Retinal pigment epithelial cell (primary cell): ENCODE data around the gene LMNTD2.

Experiments
- DNase-seq: peaks from one replicate; pipeline ENCODE4 v3.0.0-alpha.2; 2010; ENCODE audit warnings: low read depth
- H3K4me3 ChIP-seq: 2 replicates; pipeline ENCODE4 v1.5.1; 2011; ENCODE audit warnings: mild to moderate bottlenecking, low read length, control low read depth, moderate library complexity
- TF ChIP-seq, protein P1 (sequence below): conservative IDR thresholded peaks from 2 replicates; pipeline ENCODE4 v1.5.1; 2011; ENCODE audit warnings: low read depth, low read length, control low read depth, inconsistent platforms

Gene LMNTD2

DNA sequence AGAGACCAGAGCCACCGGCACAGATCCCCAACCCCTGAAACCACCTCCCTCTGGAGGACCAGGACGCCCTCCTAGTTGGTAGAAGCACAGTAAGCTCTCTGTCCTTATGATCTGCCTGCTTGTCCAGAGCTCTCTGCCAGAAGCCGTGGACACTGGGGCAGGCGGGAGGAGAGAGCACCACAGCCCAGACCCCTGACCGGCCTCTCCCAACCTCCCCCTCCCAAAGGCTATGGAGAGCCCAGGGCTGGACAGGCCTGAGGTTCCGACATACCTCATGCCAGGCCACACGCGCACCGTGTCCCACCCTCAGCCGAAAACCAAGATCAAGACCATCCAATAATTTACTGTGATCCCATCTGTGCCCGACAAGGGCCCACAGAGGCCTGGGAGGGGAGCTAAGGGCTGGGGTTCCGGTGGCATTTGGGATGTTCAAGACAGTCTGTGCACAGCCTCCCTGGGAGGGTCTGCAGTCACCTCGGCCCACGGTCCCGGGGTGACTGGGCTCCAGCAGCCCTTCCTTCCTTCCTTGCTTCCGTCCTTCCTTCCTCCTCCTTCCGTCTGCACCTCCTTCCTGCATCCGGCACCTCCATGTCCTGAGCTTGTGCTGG is 28.5 kb downstream of the LMNTD2 start:
- TF ChIP-seq, protein P1, sequence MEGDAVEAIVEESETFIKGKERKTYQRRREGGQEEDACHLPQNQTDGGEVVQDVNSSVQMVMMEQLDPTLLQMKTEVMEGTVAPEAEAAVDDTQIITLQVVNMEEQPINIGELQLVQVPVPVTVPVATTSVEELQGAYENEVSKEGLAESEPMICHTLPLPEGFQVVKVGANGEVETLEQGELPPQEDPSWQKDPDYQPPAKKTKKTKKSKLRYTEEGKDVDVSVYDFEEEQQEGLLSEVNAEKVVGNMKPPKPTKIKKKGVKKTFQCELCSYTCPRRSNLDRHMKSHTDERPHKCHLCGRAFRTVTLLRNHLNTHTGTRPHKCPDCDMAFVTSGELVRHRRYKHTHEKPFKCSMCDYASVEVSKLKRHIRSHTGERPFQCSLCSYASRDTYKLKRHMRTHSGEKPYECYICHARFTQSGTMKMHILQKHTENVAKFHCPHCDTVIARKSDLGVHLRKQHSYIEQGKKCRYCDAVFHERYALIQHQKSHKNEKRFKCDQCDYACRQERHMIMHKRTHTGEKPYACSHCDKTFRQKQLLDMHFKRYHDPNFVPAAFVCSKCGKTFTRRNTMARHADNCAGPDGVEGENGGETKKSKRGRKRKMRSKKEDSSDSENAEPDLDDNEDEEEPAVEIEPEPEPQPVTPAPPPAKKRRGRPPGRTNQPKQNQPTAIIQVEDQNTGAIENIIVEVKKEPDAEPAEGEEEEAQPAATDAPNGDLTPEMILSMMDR = no peak
- DNase-seq = no peak
- H3K4me3 ChIP-seq = no peak overlapping the region

- DNase-seq = no peak
- TF ChIP-seq, protein P1 = no peak
- no peak overlapping the region for H3K4me3 ChIP-seq
Observed at GRCh38 chr11:530960-531831, 29.3 kb downstream of the LMNTD2 start.

DNA sequence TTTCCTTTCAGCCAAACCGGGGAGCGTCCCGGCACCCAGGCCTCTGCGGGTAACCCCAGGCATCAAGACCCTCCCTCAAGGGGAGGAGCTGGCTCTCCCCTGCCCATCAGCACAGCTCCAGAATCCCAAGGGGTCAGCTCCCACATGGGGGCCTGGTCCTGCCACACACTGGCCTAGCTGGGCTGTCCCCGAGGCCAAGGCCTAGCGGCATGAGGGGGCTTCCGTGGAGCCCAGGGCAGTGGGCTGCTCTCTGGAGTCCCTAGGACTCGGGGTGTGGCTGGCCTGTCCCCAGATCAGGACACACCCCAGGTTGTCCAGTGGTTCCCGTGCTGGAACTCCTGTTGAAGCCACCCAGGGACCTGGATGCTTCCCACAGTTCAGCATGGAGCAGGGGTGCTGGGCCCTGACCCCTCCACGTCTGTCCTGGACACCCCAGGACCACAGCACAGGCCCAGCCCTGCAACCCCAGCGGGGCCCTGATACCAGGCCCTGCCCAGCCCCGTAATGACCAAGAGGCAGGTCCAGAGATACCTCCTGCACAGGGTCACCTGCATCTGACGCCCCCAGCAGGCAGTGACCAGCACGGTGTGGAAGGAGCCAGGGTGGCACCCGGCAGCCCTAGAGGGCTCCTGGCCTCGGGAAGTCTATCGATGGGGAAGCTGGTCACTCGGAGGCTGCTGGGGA is 30.7 kb downstream of the LMNTD2 start:
- DNase-seq = no peak
- TF ChIP-seq, protein P1 = no peak
- no peak overlapping the region for H3K4me3 ChIP-seq

DNA sequence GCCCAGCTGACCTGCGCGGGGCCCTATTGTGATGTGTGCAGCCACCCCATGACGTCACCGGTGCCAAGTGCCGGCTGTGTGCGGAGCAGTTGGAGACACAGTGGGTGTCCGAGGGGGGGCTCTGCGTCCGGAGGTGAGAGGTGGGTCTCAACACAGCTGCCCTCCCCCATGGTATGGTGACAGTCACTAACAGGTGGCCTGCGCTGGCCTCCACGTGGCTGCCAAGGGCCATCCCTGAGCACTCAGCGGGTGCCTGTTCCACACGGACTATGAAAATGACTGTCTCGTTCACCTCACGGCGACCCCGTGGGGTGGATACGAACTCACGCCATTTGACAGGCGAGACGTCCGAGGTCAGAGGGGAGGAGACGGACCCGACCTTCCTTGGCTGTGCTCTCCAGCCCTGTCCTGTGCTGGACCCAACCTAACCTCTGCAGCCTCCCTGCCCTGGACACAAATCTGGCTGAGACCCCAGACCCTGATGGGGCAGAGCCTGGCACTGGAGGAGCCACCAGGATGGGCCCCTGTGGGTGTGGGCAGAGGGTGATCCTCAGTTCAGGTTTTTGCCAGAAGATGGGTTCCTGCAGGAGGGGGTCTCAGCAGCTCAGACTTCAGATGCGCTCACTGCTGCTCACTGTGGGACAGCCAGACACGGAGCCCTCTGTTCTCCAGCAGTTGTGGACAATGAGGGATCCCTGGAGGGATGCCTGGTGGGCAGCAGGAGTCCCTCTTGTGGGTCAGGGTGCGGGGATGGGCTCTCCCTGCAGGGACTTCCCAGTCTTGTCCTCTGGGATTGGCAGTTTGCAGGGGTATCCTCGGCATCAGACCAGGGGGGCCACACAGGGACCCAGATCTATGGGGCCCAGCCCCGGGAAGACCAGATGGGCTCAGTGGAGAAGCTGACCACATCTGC is 31.5 kb downstream of the LMNTD2 start:
- no peak for DNase-seq

GRCh38 chr11:528166-528814 is 32.2 kb downstream of the LMNTD2 start:
- no peak overlapping the region for H3K4me3 ChIP-seq
- TF ChIP-seq, protein P1 = no peak
- DNase-seq = no peak

More for the DNA sequence above, 31.5 kb downstream of the LMNTD2 start:
- TF ChIP-seq, protein P1 = no peak
- no peak overlapping the region for H3K4me3 ChIP-seq

GRCh38 chr11:526192-526591 is 34.3 kb downstream of the LMNTD2 start:
- DNase-seq = no peak
- TF ChIP-seq, protein P1 = no peak

More at GRCh38 chr11:526192-526591, 34.3 kb downstream of the LMNTD2 start:
- no peak overlapping the region for H3K4me3 ChIP-seq
